Astrocyte (in vitro differentiated cells and primary cell): Measurements from ENCODE around the gene VDAC1. TPM values are rescaled to one million over a fixed set of nuclear protein-coding genes. Genes with fewer than 3 reads are reported as not detected.

Experiments used
- DNase-seq: peaks from one replicate; pipeline ENCODE4 v3.0.0-alpha.2; 2010; ENCODE audit warnings: low read depth
- FAIRE-seq: peaks from 2 replicates; lab custom pipeline; 2011; peaks lifted over from hg19 to GRCh38; lab: Jason Lieb, UNC
- H2AFZ ChIP-seq: 2 replicates; pipeline ENCODE4 v1.6.0; 2012; ENCODE audit warnings: low read depth, low read length, inconsistent platforms
- H3K27ac ChIP-seq: 2 replicates; pipeline ENCODE4 v1.5.1; 2011; ENCODE audit warnings: low read depth, low read length, inconsistent platforms
- H3K27me3 ChIP-seq: 2 replicates; pipeline ENCODE4 v1.6.0; 2011; ENCODE audit warnings: low read length, inconsistent platforms; ENCODE audit not compliant: insufficient read depth
- H3K36me3 ChIP-seq: 2 replicates; pipeline ENCODE4 v1.5.1; 2011; ENCODE audit warnings: low read length, inconsistent platforms; ENCODE audit not compliant: insufficient read depth
- H3K4me1 ChIP-seq: 2 replicates; pipeline ENCODE4 v1.5.1; 2011; ENCODE audit warnings: low read length, inconsistent platforms; ENCODE audit not compliant: insufficient read depth
- H3K4me2 ChIP-seq: 2 replicates; pipeline ENCODE4 v1.6.0; 2012; ENCODE audit warnings: low read length, inconsistent platforms
- H3K4me3 ChIP-seq: 2 replicates; pipeline ENCODE4 v1.5.1; 2011; ENCODE audit warnings: low read depth, mild to moderate bottlenecking, low read length, inconsistent platforms; ENCODE audit not compliant: insufficient read depth
- H3K79me2 ChIP-seq: 2 replicates; pipeline ENCODE4 v1.6.0; 2012; ENCODE audit warnings: mild to moderate bottlenecking, low read length, inconsistent platforms; ENCODE audit not compliant: insufficient read depth
- H3K9ac ChIP-seq: 2 replicates; pipeline ENCODE4 v1.6.0; 2012; ENCODE audit warnings: mild to moderate bottlenecking, low read length, inconsistent platforms
- H3K9me3 ChIP-seq: 2 replicates; pipeline ENCODE4 v1.5.1; 2012; ENCODE audit warnings: low read depth, mild to moderate bottlenecking, low read length, inconsistent platforms; ENCODE audit not compliant: insufficient read depth
- H4K20me1 ChIP-seq: 2 replicates; pipeline ENCODE4 v1.6.0; 2012; ENCODE audit warnings: low read length, inconsistent platforms; ENCODE audit not compliant: insufficient read depth
- H3K27ac Mint-ChIP-seq: one replicate; pipeline ENCODE4 v1.8.0; 2021; ENCODE audit warnings: mild to moderate bottlenecking, mixed read lengths; ENCODE audit not compliant: unreplicated experiment
- H3K27me3 Mint-ChIP-seq: one replicate; pipeline ENCODE4 v1.8.0; 2021; ENCODE audit warnings: low read depth, mixed read lengths; ENCODE audit not compliant: unreplicated experiment
- H3K36me3 Mint-ChIP-seq: one replicate; pipeline ENCODE4 v1.8.0; 2021; ENCODE audit warnings: low read depth, mixed read lengths; ENCODE audit not compliant: unreplicated experiment
- H3K4me1 Mint-ChIP-seq: one replicate; pipeline ENCODE4 v1.8.0; 2021; ENCODE audit warnings: low read depth, mixed read lengths; ENCODE audit not compliant: unreplicated experiment
- H3K4me3 Mint-ChIP-seq: one replicate; pipeline ENCODE4 v1.8.0; 2021; ENCODE audit warnings: mild to moderate bottlenecking, moderate library complexity, mixed read lengths; ENCODE audit not compliant: unreplicated experiment
- H3K9me3 Mint-ChIP-seq: one replicate; pipeline ENCODE4 v1.8.0; 2021; ENCODE audit warnings: mild to moderate bottlenecking, mixed read lengths; ENCODE audit not compliant: unreplicated experiment
- EZH2 ChIP-seq: IDR thresholded peaks from 2 replicates; pipeline ENCODE4 v1.6.1; 2012; ENCODE audit warnings: mild to moderate bottlenecking, low read length, inconsistent platforms; ENCODE audit not compliant: insufficient read depth
- total RNA-seq: library from RNA; stranded (reverse); gene quantifications from 2 replicates; pipeline ENCODE4 v1.2.1, GENCODE V29; 2021
- TF ChIP-seq, protein P1 (sequence below): IDR thresholded peaks from 2 replicates; pipeline ENCODE4 v1.5.1; 2011; ENCODE audit warnings: low read depth, mild to moderate bottlenecking, inconsistent platforms, low read length, moderate library complexity; ENCODE audit not compliant: insufficient read depth

The VDAC1 gene
- total RNA-seq, 1 donor from 2014 or later: 364 TPM

- H3K4me1 Mint-ChIP-seq: no peaks in the 10 kb centered on the region
- Histone ChIP-seq H3K9me3 (no peaks in the 10 kb centered on the region), H3K4me3 (no peak overlapping the region), H3K79me2 (no peaks in the 10 kb centered on the region), H2AFZ (no peak overlapping the region), H3K4me2 (no peak overlapping the region), H4K20me1 (no peaks in the 10 kb centered on the region), H3K9ac (no peak overlapping the region), H3K27me3 (no peaks in the 10 kb centered on the region), H3K27ac (no peak overlapping the region), H3K4me1 (peaks cover 3% of the 10 kb centered on the region), H3K36me3 (no peaks in the 10 kb centered on the region)
- H3K27me3 Mint-ChIP-seq: peaks cover 11% of the 10 kb centered on the region
- TF ChIP-seq, protein P1, sequence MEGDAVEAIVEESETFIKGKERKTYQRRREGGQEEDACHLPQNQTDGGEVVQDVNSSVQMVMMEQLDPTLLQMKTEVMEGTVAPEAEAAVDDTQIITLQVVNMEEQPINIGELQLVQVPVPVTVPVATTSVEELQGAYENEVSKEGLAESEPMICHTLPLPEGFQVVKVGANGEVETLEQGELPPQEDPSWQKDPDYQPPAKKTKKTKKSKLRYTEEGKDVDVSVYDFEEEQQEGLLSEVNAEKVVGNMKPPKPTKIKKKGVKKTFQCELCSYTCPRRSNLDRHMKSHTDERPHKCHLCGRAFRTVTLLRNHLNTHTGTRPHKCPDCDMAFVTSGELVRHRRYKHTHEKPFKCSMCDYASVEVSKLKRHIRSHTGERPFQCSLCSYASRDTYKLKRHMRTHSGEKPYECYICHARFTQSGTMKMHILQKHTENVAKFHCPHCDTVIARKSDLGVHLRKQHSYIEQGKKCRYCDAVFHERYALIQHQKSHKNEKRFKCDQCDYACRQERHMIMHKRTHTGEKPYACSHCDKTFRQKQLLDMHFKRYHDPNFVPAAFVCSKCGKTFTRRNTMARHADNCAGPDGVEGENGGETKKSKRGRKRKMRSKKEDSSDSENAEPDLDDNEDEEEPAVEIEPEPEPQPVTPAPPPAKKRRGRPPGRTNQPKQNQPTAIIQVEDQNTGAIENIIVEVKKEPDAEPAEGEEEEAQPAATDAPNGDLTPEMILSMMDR: no peak
- TF ChIP-seq EZH2: no peak
- DNase-seq (no peak), FAIRE-seq (no peak)
- H3K36me3 Mint-ChIP-seq: peaks cover 2% of the 10 kb centered on the region
- H3K27ac Mint-ChIP-seq: no peak overlapping the region
- H3K9me3 Mint-ChIP-seq: no peaks in the 10 kb centered on the region
- H3K4me3 Mint-ChIP-seq: no peak overlapping the region
Measured at GRCh38 chr5:133942614-133943474, 61.9 kb downstream of the VDAC1 start.

DNA sequence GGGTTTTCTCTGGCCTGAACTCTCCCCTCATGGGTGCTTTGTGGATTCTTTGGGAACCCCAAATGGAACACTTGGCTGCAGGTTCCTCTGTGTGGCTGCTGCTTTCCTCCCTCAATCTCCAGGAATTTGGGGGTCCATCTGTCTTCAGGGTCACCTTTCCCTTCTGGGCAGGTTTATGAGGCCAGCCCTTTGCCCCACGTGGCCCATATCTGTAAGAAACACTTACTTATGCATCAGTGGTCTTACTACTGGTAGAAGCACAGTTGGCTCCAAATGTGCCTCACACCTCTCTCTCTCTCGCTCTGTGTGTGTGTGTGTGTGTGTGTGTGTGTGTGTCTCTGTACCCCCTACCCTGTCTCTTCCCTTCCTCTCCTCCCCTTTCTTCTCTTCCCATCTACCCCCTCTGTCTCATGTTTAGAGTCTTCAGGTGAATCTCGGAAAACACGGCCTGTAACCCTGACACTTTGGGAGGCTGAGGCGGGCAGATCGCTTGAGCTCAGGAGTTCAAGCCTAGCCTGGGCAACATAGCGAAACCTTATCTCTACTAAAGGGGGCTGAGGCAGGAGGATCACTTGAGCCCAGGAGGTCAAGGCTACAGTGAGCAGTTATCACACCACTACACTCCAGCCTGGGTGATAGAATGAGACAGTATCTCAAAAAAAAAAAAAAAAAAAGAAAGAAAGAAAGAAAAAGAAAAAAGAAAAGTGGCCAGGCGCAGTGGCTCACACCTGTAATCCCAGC is 63.1 kb downstream of the VDAC1 start:
- no peak overlapping the region for H3K4me2 ChIP-seq
- no peaks in the 10 kb centered on the region for H3K36me3 Mint-ChIP-seq
- H3K9me3 ChIP-seq: no peaks in the 10 kb centered on the region
- TF ChIP-seq, protein P1: no peak
- TF ChIP-seq EZH2: no peak
- FAIRE-seq (no peak), DNase-seq (no peak)
- no peak overlapping the region for H3K9ac ChIP-seq
- H2AFZ ChIP-seq: no peak overlapping the region
- H3K27ac ChIP-seq: no peak overlapping the region
- H3K4me1 Mint-ChIP-seq: no peaks in the 10 kb centered on the region
- no peaks in the 10 kb centered on the region for H4K20me1 ChIP-seq
- H3K4me3 ChIP-seq: no peak overlapping the region
- no peaks in the 10 kb centered on the region for H3K79me2 ChIP-seq
- no peak overlapping the region for H3K27ac Mint-ChIP-seq
- no peak overlapping the region for H3K4me3 Mint-ChIP-seq
- H3K9me3 Mint-ChIP-seq: peaks cover 2% of the 10 kb centered on the region
- H3K27me3 Mint-ChIP-seq: peaks cover 11% of the 10 kb centered on the region
- H3K36me3 ChIP-seq: no peaks in the 10 kb centered on the region
- no peaks in the 10 kb centered on the region for H3K4me1 ChIP-seq
- no peaks in the 10 kb centered on the region for H3K27me3 ChIP-seq
